CD4-positive, alpha-beta T cell (primary cell): ENCODE measurements around the gene TSHZ3. TPM values are rescaled to one million over a fixed set of nuclear protein-coding genes. Genes with fewer than 3 reads are reported as not detected.

ENCODE experiments used
- ATAC-seq: fragments of 200-7000 bp; cut with Tn5 transposase; one replicate; pipeline ENCODE4 v1.10.0; 2022; ENCODE audit warnings: mild to moderate bottlenecking; ENCODE audit not compliant: poor library complexity
- CTCF ChIA-PET: fragments of 350-600 bp; sonication (Branson Sonifier 250); formaldehyde crosslinking; loops from one replicate; lab custom pipeline; 2021; ENCODE audit warnings: antibody characterized with exemption, inconsistent platforms; lab: Charles Lee
- POLR2A ChIA-PET: fragments of 350-600 bp; sonication (Branson Sonifier 250); formaldehyde crosslinking; loops from one replicate; lab custom pipeline; 2021; ENCODE audit warnings: antibody characterized with exemption, inconsistent platforms; lab: Charles Lee
- DNase-seq, 14 experiments: peaks; one replicate each; pipeline ENCODE4 v3.0.0-alpha.2; 2013 to 2020; ENCODE audit warnings: mixed read lengths in 2 of 14
- H3K27ac ChIP-seq, 2 donors: one replicate each; pipeline versions ENCODE4 v1.5.1 to v1.7.0; 2013; ENCODE audit warnings: low read length in 2 of 2, low read depth in 1 of 2, mild to moderate bottlenecking in 1 of 2
- H3K27me3 ChIP-seq, 2 experiments: 1 replicate in 1 of 2; 2 replicates in 1 of 2; pipeline versions ENCODE4 v1.6.1 to v1.7.0; 2013; ENCODE audit warnings: low read length in 2 of 2, control low read depth in 1 of 2, mild to moderate bottlenecking in 1 of 2, moderate library complexity in 1 of 2; ENCODE audit not compliant: insufficient read depth in 2 of 2, control insufficient read depth in 1 of 2
- H3K36me3 ChIP-seq: one replicate; pipeline ENCODE4 v1.6.1; 2013; ENCODE audit warnings: low read length, control low read depth; ENCODE audit not compliant: insufficient read depth
- H3K4me1 ChIP-seq: one replicate; pipeline ENCODE4 v1.6.1; 2013; ENCODE audit warnings: low read length, control low read depth; ENCODE audit not compliant: insufficient read depth
- H3K4me3 ChIP-seq: one replicate; pipeline ENCODE4 v1.5.1; 2013; ENCODE audit warnings: mild to moderate bottlenecking, low read length, moderate library complexity
- H3K9me3 ChIP-seq, 2 experiments: 1 replicate in 1 of 2; 2 replicates in 1 of 2; pipeline versions ENCODE4 v1.6.1 to v1.7.0; 2013; ENCODE audit warnings: low read length in 2 of 2, mild to moderate bottlenecking in 2 of 2, control low read depth in 1 of 2, moderate library complexity in 1 of 2; ENCODE audit not compliant: control insufficient read depth in 1 of 2, insufficient read depth in 1 of 2
- H3K27ac Mint-ChIP-seq: one replicate; pipeline ENCODE4 v1.8.0; 2020; ENCODE audit warnings: mixed read lengths
- H3K27me3 Mint-ChIP-seq: one replicate; pipeline ENCODE4 v1.8.0; 2021; ENCODE audit warnings: mixed read lengths
- H3K36me3 Mint-ChIP-seq: one replicate; pipeline ENCODE4 v1.8.0; 2021; ENCODE audit warnings: low read depth, mixed read lengths
- H3K4me1 Mint-ChIP-seq: one replicate; pipeline ENCODE4 v1.8.0; 2021; ENCODE audit warnings: low read depth, mixed read lengths
- H3K4me3 Mint-ChIP-seq: one replicate; pipeline ENCODE4 v1.8.0; 2020; ENCODE audit warnings: mild to moderate bottlenecking, mixed read lengths
- H3K9me3 Mint-ChIP-seq: one replicate; pipeline ENCODE4 v1.8.0; 2020; ENCODE audit warnings: mixed read lengths
- CTCF ChIP-seq: fragments of 200-600 bp; IDR thresholded peaks from one replicate; pipeline ENCODE4 v1.8.0; 2022; ENCODE audit warnings: antibody characterized with exemption, mild to moderate bottlenecking
- intact Hi-C, 2 experiments: fragments of 100-400 bp; cut with DNase I in 1 of 2; cut with micrococcal nuclease in 1 of 2; formaldehyde crosslinking; loops; one replicate each; pipeline versions ENCODE4 v1.15.1 to v1.9.0; 2023 to 2025; cut with DNase I, micrococcal nuclease
- total RNA-seq, 174 experiments: library from RNA in 2 of 174; stranded (reverse) in 2 of 174; gene quantifications; one replicate each; pipeline ENCODE4 v1.2.3 and lab custom pipeline; 2021 to 2026

TSHZ3 gene
- total RNA-seq, 2 experiments from 2014 or later = 0.38 to 0.61 TPM

- no peak overlapping the region for H3K4me3 Mint-ChIP-seq
- ATAC-seq (no peak), DNase-seq (no peak)
- Histone ChIP-seq H3K27ac (no peak overlapping the region), H3K27me3 (no peaks in the 10 kb centered on the region), H3K4me1 (peaks cover 4% of the 10 kb centered on the region), H3K9me3 (no peaks in the 10 kb centered on the region), H3K36me3 (no peaks in the 10 kb centered on the region), H3K4me3 (no peak overlapping the region)
- TF ChIP-seq CTCF = no peak
- ChIA-PET POLR2A (no interaction called here), CTCF (no interaction called here)
- no peaks in the 10 kb centered on the region for H3K9me3 Mint-ChIP-seq
- H3K4me1 Mint-ChIP-seq = peaks cover 12% of the 10 kb centered on the region
- H3K36me3 Mint-ChIP-seq = no peaks in the 10 kb centered on the region
- no peaks in the 10 kb centered on the region for H3K27me3 Mint-ChIP-seq
- H3K27ac Mint-ChIP-seq = no peak overlapping the region
- intact Hi-C loops = no loop called here
These were observed 15.0 kb downstream of the TSHZ3 start for GRCh38 chr19:31334101-31334848.

DNA sequence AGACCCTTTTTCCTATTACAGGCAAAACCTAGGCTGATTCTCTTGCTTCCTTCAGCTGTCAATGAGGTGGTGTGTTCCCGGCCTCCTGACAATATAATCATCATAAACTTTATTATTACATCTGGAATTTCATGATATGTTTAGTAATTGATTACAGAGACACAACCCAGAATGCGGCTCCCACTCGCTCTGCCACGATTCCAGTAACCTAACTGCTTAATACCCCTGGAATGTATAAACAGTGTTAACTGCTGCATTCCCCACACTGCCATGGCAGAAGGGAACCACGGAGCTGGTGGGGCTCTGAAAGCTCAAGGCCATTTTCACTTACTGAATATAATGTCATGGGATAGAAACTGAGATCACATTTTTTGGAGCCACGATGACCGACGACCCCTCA lies 17.1 kb downstream of the TSHZ3 start:
- Mint-ChIP-seq H3K9me3 (no peaks in the 10 kb centered on the region), H3K4me3 (no peak overlapping the region), H3K27ac (no peak overlapping the region), H3K36me3 (no peaks in the 10 kb centered on the region), H3K27me3 (no peaks in the 10 kb centered on the region), H3K4me1 (peaks cover 8% of the 10 kb centered on the region)
- H3K4me1 ChIP-seq = no peaks in the 10 kb centered on the region
- no peak overlapping the region for H3K27ac ChIP-seq
- ATAC-seq (no peak), DNase-seq (no peak)
- intact Hi-C loops = no loop called here
- CTCF ChIA-PET = no interaction called here
- no peaks in the 10 kb centered on the region for H3K27me3 ChIP-seq
- no peak for TF ChIP-seq CTCF
- POLR2A ChIA-PET = no interaction called here
- H3K4me3 ChIP-seq = no peak overlapping the region
- H3K9me3 ChIP-seq = no peaks in the 10 kb centered on the region
- no peaks in the 10 kb centered on the region for H3K36me3 ChIP-seq

- Mint-ChIP-seq H3K36me3 (no peaks in the 10 kb centered on the region), H3K27me3 (no peaks in the 10 kb centered on the region), H3K9me3 (no peaks in the 10 kb centered on the region), H3K4me1 (peaks cover 8% of the 10 kb centered on the region), H3K4me3 (no peak overlapping the region), H3K27ac (no peak overlapping the region)
- Histone ChIP-seq H3K36me3 (no peaks in the 10 kb centered on the region), H3K27ac (no peak overlapping the region), H3K27me3 (no peaks in the 10 kb centered on the region), H3K9me3 (no peaks in the 10 kb centered on the region), H3K4me3 (no peak overlapping the region), H3K4me1 (no peaks in the 10 kb centered on the region)
- intact Hi-C loops = no loop called here
- POLR2A ChIA-PET = interaction anchor here (1.1 kb wide), 1 partner anchor 8 kb away, joined by 3 read pairs; no protein-coding TSS in a partner anchor
- CTCF ChIA-PET = no interaction called here
- no peak for DNase-seq
- no peak for TF ChIP-seq CTCF
- no peak for ATAC-seq
These were observed 17.7 kb downstream of the TSHZ3 start for GRCh38 chr19:31331536-31331935.
